ENCODE measurements around the gene HVCN1. TPM values are rescaled to one million over a fixed set of nuclear protein-coding genes. Genes with fewer than 3 reads are reported as not detected.

The HVCN1 gene
- total and polyA plus RNA-seq, 2 of the 8 experiments (the other 6 are each of a cell fraction or from before 2014, with no cell fraction given): 5.8 to 11.2 TPM

DNA sequence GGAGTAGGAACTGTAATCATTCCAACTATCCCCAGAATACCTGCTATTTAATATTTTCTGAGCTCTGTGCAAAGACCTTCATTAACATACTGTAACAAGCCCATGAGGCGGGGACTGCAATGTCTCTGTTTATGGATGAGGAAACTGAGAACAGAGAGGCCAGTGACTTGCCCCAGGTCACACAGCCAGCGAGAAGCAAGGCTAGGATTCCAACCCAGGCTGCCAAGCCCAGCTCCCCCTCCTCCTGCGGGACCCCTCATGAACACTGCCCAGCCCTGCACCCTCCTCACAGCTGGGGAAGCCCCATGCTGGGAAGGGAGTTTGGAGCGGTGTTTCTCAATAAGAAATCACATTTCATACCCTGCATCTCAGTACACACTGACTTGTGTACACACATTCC, 10.9 kb downstream of the HVCN1 start:
- H2AK5ac ChIP-seq (ENCODE audit: low read depth, low read length): no peak overlapping the region
- ChIA-PET POLR2A (ENCODE audit: partially characterized antibody) (no interaction called here), CTCF (ENCODE audit: partially characterized antibody) (interaction anchor here (1.0 to 1.4 kb wide), 2 partner anchors 10 to 29 kb away, joined by 4 read pairs; no protein-coding TSS in a partner anchor)
- H2BK20ac ChIP-seq (ENCODE audit: low read length): no peak overlapping the region
- no peaks in the 10 kb centered on the region for H3K9me3 ChIP-seq (ENCODE audit: insufficient read depth in 2 of 2, low read depth in 1 of 2, low read length in 1 of 2)
- no peak overlapping the region for H4K8ac ChIP-seq (ENCODE audit: extremely low read depth, insufficient read depth, low read length)
- H3K18ac ChIP-seq (ENCODE audit: extremely low read depth, low read length): no peak overlapping the region
- H3K23me2 ChIP-seq (ENCODE audit: low read depth, low read length): 0 out of 2 replicates have a peak, but pooled peaks cover 2% of the 10 kb centered on the region
- H3K4me1 ChIP-seq (replicated peaks in 1 of 4; ENCODE audit: control insufficient read depth in 3 of 4, insufficient read depth in 4 of 4, low read length in 3 of 4): no peaks in the 10 kb centered on the region
- H3K56ac ChIP-seq (replicated peaks; ENCODE audit: insufficient read length, low read depth, low read length): no peak overlapping the region
- no peak overlapping the region for H2BK12ac ChIP-seq (ENCODE audit: low read depth, low read length)
- H2BK120ac ChIP-seq (replicated peaks; ENCODE audit: low read depth, low read length): no peak overlapping the region
- no peak overlapping the region for H3K23ac ChIP-seq (ENCODE audit: insufficient read length)
- no peak overlapping the region for H3K4me2 ChIP-seq (ENCODE audit: insufficient read depth in 1 of 2, low read depth in 2 of 2, low read length in 2 of 2)
- H2AFZ ChIP-seq (ENCODE audit: low read length): no peak overlapping the region
- no peaks in the 10 kb centered on the region for H3K36me3 ChIP-seq (ENCODE audit: control insufficient read depth in 2 of 4, insufficient read depth in 4 of 4, low read length in 3 of 4)
- DNase-seq (ENCODE audit: low read depth in 1 of 2, low spot score in 2 of 2) (no peak), FAIRE-seq (no peak)
- H3K9ac ChIP-seq (replicated peaks in 1 of 4; ENCODE audit: extremely low read depth in 1 of 4, low read depth in 3 of 4, low read length in 3 of 4): no peak overlapping the region
- no peaks in the 10 kb centered on the region for H3K27me3 ChIP-seq (replicated peaks in 1 of 4; ENCODE audit: control insufficient read depth in 3 of 4, extremely low read depth in 1 of 4, insufficient read depth in 3 of 4, low read length in 3 of 4)
- H3K27ac ChIP-seq (ENCODE audit: low read depth, low read length): no peak overlapping the region
- no peaks in the 10 kb centered on the region; the same call in 1 of the 2 replicates for H3K79me1 ChIP-seq (ENCODE audit: low read depth, low read length)
- no peak overlapping the region for H2BK5ac ChIP-seq (ENCODE audit: low read depth, low read length)
- no peaks in the 10 kb centered on the region for H4K20me1 ChIP-seq (replicated peaks in 1 of 2; ENCODE audit: control insufficient read depth in 1 of 2, insufficient read depth in 2 of 2, low read length in 2 of 2)
- H3K4me3 ChIP-seq (ENCODE audit: extremely low read depth in 1 of 4, insufficient read depth in 2 of 4, low read depth in 3 of 4, low read length in 4 of 4): no peak overlapping the region
- WGBS, 2 experiments (ENCODE audit: extremely low coverage in 1 of 2, insufficient coverage in 1 of 2, insufficient read length in 1 of 2, insufficient replicate concordance in 2 of 2, low coverage in 1 of 2, low lambda C conversion rate in 2 of 2, missing lambda C conversion rate in 1 of 2): 83% methylated on average over 4 of the region's 4 CpGs; no CpG with 5 or more reads in 1 of the 2 experiments
- no peak overlapping the region for H2BK15ac ChIP-seq (ENCODE audit: low read length)
- no peak overlapping the region for H4K5ac ChIP-seq (ENCODE audit: insufficient read length, low read depth, low read length)
- no peak overlapping the region for H3K14ac ChIP-seq (ENCODE audit: insufficient read length)
- no peak overlapping the region for H4K91ac ChIP-seq (replicated peaks; ENCODE audit: insufficient read length, low read length)
- TF ChIP-seq CREB1 (IDR thresholded peaks at IDR 0.05) (no peak), ZNF274 (IDR thresholded peaks at IDR 0.05; ENCODE audit: borderline replicate concordance, extremely low read depth, low read length) (no peak), RAD21 (IDR thresholded peaks at IDR 0.05 in 1 of 2, conservative IDR thresholded peaks at IDR 0.05 in 1 of 2; ENCODE audit: low read depth in 2 of 2, low read length in 2 of 2) (no peak), RFX5 (IDR thresholded peaks at IDR 0.05; ENCODE audit: borderline replicate concordance, low read depth, low read length) (no peak), SP2 (IDR thresholded peaks at IDR 0.05; ENCODE audit: low read length) (no peak), KDM4A (IDR thresholded peaks at IDR 0.05; ENCODE audit: low read depth, low read length, severe bottlenecking) (no peak)
- no peak overlapping the region for H3K4ac ChIP-seq (replicated peaks; ENCODE audit: insufficient read length, low read depth, low read length)
- no peaks in the 10 kb centered on the region for H3K79me2 ChIP-seq (ENCODE audit: control insufficient read depth in 1 of 2, insufficient read depth in 2 of 2, low read length in 2 of 2)

Measured in H1 (cell line).